ENCODE data around the gene DHRS3. TPM values are rescaled to one million over a fixed set of nuclear protein-coding genes. Genes with fewer than 3 reads are reported as not detected.

Gene DHRS3
- total RNA-seq, 1 experiment from 2014 or later: 37.7 TPM

GRCh38 chr1:12601700-12602658 lies 16.0 kb downstream of the DHRS3 start:
- ChIA-PET POLR2A (interaction anchor here (2.3 kb wide), 1 partner anchor 14 kb away, joined by 11 read pairs; no protein-coding TSS in a partner anchor), CTCF (interaction anchor here (0.6 to 5.9 kb wide), 19 partner anchors 9 to 262 kb away, joined by 3 to 107 read pairs (median 5); partner anchors contain the start of genes AADACL4 and DHRS3)
- Mint-ChIP-seq H3K36me3 (peaks cover 10% of the 10 kb centered on the region), H3K9me3 (peaks cover 5% of the 10 kb centered on the region; the same call in 1 of the 2 replicates), H3K27ac (peak overlapping the region; percentile 61; the same call in 1 of the 2 replicates), H3K4me3 (no peak overlapping the region), H3K27me3 (ENCODE audit: low read depth) (peaks cover 5% of the 10 kb centered on the region), H3K4me1 (peaks cover 62% of the 10 kb centered on the region)
- no peak for TF ChIP-seq ATF1 (CRISPR knock-in tag; IDR thresholded peaks at IDR 0.05)
- TF ChIP-seq NR3C1 (CRISPR knock-in tag; conservative IDR thresholded peaks at IDR 0.05; ENCODE audit: low read depth): no peak
- TF ChIP-seq PREB (CRISPR knock-in tag; IDR thresholded peaks at IDR 0.05; ENCODE audit: borderline replicate concordance): no peak
- TF ChIP-seq GABPB1 (CRISPR knock-in tag; IDR thresholded peaks at IDR 0.05): no peak
- no peak for TF ChIP-seq JAZF1 (CRISPR knock-in tag; IDR thresholded peaks at IDR 0.05)
- TF ChIP-seq ZNF396 (CRISPR knock-in tag; IDR thresholded peaks at IDR 0.05; ENCODE audit: borderline replicate concordance): no peak
- DNase-seq (ENCODE audit: low spot score): peak; percentile 45
- peak; percentile 15 for ATAC-seq

- ATAC-seq (peak; percentile 75), DNase-seq (ENCODE audit: low spot score) (peak; percentile 71)
- ChIA-PET POLR2A (interaction anchor here (0.5 to 2.3 kb wide), 2 partner anchors 15 to 50 kb away, joined by 4 to 11 read pairs; no protein-coding TSS in a partner anchor), CTCF (interaction anchor here (0.6 to 5.9 kb wide), 20 partner anchors 8 to 288 kb away, joined by 3 to 107 read pairs (median 4); partner anchors contain the start of genes AADACL4 and DHRS3)
- Mint-ChIP-seq H3K4me1 (peaks cover 65% of the 10 kb centered on the region), H3K27ac (no peak overlapping the region; the same call in 1 of the 2 replicates), H3K27me3 (ENCODE audit: low read depth) (peaks cover 5% of the 10 kb centered on the region), H3K36me3 (0 out of 2 replicates have a peak, but pooled peaks cover 4% of the 10 kb centered on the region), H3K9me3 (no peaks in the 10 kb centered on the region), H3K4me3 (no peak overlapping the region)
- TF ChIP-seq CTCF (IDR thresholded peaks at IDR 0.05) (peak; percentile 42; the same call in 1 of the 2 replicates), CBFB (CRISPR knock-in tag; IDR thresholded peaks at IDR 0.05; ENCODE audit: low read depth) (no peak)
These were observed 17.0 kb downstream of the DHRS3 start for GRCh38 chr1:12600880-12601633.

- ChIA-PET POLR2A (no interaction called here), CTCF (interaction anchor here (0.5 to 5.9 kb wide), 4 partner anchors 18 to 1358 kb away, joined by 3 to 107 read pairs (median 10); partner anchors contain the start of genes AADACL4 and DHRS3)
- ATAC-seq (no peak), DNase-seq (ENCODE audit: low spot score) (no peak)
- H3K27ac Mint-ChIP-seq: no peak overlapping the region
- H3K27me3 Mint-ChIP-seq (ENCODE audit: low read depth): peaks cover 5% of the 10 kb centered on the region
- no peak overlapping the region for H3K4me3 Mint-ChIP-seq
- H3K4me1 Mint-ChIP-seq: peaks cover 65% of the 10 kb centered on the region
- H3K9me3 Mint-ChIP-seq: no peaks in the 10 kb centered on the region
- H3K36me3 Mint-ChIP-seq: 0 out of 2 replicates have a peak, but pooled peaks cover 3% of the 10 kb centered on the region
- no peak for TF ChIP-seq ERG (CRISPR knock-in tag; IDR thresholded peaks at IDR 0.05)
- TF ChIP-seq ZNF219 (CRISPR knock-in tag; IDR thresholded peaks at IDR 0.05; ENCODE audit: borderline replicate concordance): no peak
- TF ChIP-seq ATF6 (CRISPR knock-in tag; IDR thresholded peaks at IDR 0.05): no peak
- TF ChIP-seq JAZF1 (CRISPR knock-in tag; IDR thresholded peaks at IDR 0.05): no peak
- TF ChIP-seq USF2 (CRISPR knock-in tag; IDR thresholded peaks at IDR 0.05): no peak
- TF ChIP-seq RELA (CRISPR knock-in tag; IDR thresholded peaks at IDR 0.05; ENCODE audit: borderline replicate concordance): no peak
- TF ChIP-seq ZNF396 (CRISPR knock-in tag; IDR thresholded peaks at IDR 0.05; ENCODE audit: borderline replicate concordance): no peak
- TF ChIP-seq ZBTB43 (CRISPR knock-in tag; IDR thresholded peaks at IDR 0.05): no peak
- TF ChIP-seq NFYB (CRISPR knock-in tag; conservative IDR thresholded peaks at IDR 0.05; ENCODE audit: low read depth): no peak
- no peak for TF ChIP-seq CREM (CRISPR knock-in tag; IDR thresholded peaks at IDR 0.05)
- no peak for TF ChIP-seq MAX (CRISPR knock-in tag; IDR thresholded peaks at IDR 0.05)
- TF ChIP-seq HMGA2 (CRISPR knock-in tag; IDR thresholded peaks at IDR 0.05): no peak
- no peak for TF ChIP-seq ZNF671 (CRISPR knock-in tag; IDR thresholded peaks at IDR 0.05)
These were observed 17.7 kb downstream of the DHRS3 start for GRCh38 chr1:12600335-12600734.

Data from WTC11 (cell line).